Stimulated activated CD4-positive, alpha-beta T cell treated with anti-CD3 and anti-CD28 coated beads, TNF-alpha, amount 100 ng/mL, for 48 hours (primary cell): ENCODE measurements around the gene TNFRSF13B.
"Not testable (repeated sequence)": the region's sequence is repeated elsewhere in the genome, so short reads cannot be mapped to it uniquely, and the experiment has no call there.

Experiments
- DNase-seq, 3 donors: peaks; one replicate each; pipeline ENCODE4 v3.0.0-alpha.2; 2020; ENCODE audit warnings: low read depth in 3 of 3

TNFRSF13B gene

GRCh38 chr17:16911141-16911937, 60.6 kb downstream of the TNFRSF13B start:
- no peak for DNase-seq

- no peak for DNase-seq
Observed at GRCh38 chr17:16910341-16910740, 61.6 kb downstream of the TNFRSF13B start.

- DNase-seq, result no peak
Observed at GRCh38 chr17:16909472-16910246, 62.3 kb downstream of the TNFRSF13B start.

GRCh38 chr17:16908273-16908672, 63.6 kb downstream of the TNFRSF13B start:
- DNase-seq, result no peak

GRCh38 chr17:16906680-16907079, 65.2 kb downstream of the TNFRSF13B start:
- DNase-seq, result no peak

GRCh38 chr17:16905593-16906191, 66.2 kb downstream of the TNFRSF13B start:
- DNase-seq, result no peak

- not testable (repeated sequence) for DNase-seq
Observed at GRCh38 chr17:16903070-16903469, 68.8 kb downstream of the TNFRSF13B start.

GRCh38 chr17:16900288-16900882, 71.5 kb downstream of the TNFRSF13B start:
- no peak for DNase-seq

GRCh38 chr17:16897211-16897896, 74.6 kb downstream of the TNFRSF13B start:
- DNase-seq, result not testable (repeated sequence)

- not testable (repeated sequence) for DNase-seq
Observed at GRCh38 chr17:16896235-16896634, 75.7 kb downstream of the TNFRSF13B start.

- DNase-seq, result not testable (repeated sequence)
Observed at GRCh38 chr17:16893527-16893926, 78.4 kb downstream of the TNFRSF13B start.

- DNase-seq, result not testable (repeated sequence)
Observed at GRCh38 chr17:16892876-16893454, 79.0 kb downstream of the TNFRSF13B start.

- no peak for DNase-seq
Observed at GRCh38 chr17:16889088-16889465, 82.8 kb downstream of the TNFRSF13B start.
